NCI-H345 (cell line): ENCODE results near the gene HAAO.

Source experiments
- DNase-seq: peaks from one replicate; lab custom pipeline; 2025; lab: John Stamatoyannopoulos, UW

The HAAO gene

DNA sequence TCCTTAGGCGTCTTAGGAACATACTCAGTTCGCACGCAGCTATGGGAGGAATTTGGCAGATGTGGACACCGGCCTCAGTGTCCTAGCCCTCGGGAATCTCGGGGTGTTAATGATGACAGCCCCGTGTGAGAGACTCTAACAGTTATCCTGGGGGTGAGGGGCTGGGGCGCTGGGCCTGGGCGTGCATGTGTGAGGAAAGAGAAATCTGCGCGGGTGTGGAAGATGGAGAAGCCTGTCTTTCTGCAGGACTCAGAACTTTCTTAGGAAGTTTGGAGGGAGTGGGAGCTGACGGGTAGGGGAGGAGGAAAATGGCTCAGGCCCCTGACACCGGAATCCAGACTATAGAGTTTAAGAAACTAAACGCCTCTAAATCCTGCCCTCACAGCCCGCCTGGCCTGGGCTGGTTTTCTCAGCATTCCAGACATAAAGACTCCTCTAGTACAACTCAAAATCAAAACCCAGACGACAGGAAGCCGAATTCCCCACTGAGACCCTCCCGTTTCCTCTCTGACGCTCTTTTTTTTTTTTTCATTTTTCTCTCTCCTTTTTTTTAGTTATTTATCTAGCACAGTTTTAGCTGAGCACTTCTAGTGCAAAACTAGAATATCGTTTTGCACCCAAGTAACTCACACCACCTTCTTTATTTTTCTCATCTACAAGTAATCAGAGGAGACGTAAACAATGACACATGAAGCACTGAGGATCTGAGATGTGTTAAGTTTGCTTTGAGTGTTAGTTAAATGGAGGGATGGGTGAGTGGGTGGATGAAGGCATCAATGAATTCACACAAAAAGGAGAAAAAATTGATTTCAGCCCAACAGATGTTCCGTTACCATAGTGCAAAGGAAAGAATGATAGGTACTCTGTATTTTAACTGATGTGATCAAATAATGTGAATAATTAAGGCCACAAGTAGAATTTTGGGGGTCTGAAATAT is 1.2 kb upstream of the HAAO start:
- DNase-seq = no peak

DNA sequence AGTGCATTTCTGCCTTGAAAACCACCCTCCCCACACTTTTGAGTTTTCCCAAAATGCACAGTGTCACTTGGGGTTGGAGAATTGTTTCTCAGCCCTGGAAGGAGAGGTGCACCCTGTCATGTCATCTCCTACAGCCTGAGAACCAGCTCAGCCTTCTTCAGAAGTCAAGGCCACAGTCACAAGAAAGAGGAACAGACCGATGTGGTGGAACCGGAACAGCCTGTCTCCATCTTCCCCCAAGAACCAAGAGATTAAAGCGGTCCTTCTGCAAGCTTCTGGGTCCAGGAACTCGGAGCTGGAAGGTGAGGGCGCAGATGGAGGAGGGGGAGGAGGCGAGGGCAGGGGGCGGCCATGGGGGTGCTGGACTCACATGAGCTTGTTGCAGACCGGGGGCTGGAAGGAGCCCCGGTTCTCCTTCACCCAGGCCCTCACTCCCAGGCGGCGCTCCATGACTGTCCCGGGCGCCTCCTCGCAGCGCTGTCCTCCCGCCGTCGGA is 248 bp downstream of the HAAO start:
- no peak for DNase-seq

GRCh38 chr2:42791606-42792005 is 777 bp downstream of the HAAO start:
- DNase-seq = no peak

- no peak for DNase-seq
These were observed 2.6 kb downstream of the HAAO start for GRCh38 chr2:42789751-42790150.

DNA sequence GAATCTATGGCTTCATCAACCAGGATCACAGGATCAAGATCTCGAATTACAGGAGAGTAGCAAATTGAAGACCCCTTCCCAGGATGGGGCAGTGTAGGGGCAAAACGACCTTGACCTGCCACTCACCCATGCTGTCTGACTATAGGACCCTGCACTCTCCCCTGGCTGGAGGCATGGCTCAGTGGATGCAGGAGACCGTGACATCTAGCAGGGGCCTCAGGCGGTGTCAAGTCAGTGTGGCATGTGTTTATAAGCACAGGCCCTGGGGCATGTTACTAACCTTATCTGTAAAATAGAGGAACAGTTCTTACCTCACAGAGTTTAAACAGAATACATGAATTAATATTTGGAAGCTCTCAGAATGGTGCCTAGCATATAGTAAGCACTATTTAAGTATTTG is 3.5 kb downstream of the HAAO start:
- DNase-seq = no peak

DNA sequence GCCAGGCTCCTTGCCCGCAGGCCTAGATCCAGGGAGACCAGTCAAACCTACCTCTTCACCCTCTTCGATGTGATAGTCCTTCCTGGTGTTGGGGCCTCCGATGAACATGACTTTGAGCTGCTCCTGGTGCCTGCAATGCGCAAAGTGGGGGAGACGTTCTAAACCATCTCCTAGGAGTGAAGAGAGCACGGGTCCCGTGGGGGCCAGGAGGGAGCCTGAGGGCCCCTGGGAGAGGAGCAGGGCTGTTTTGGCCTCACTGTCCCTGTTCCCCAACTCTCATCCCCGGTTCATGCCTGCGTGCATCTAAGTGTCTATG is 3.9 kb downstream of the HAAO start:
- no peak for DNase-seq

- DNase-seq = no peak
These were observed 4.5 kb downstream of the HAAO start for GRCh38 chr2:42787788-42788477.

DNA sequence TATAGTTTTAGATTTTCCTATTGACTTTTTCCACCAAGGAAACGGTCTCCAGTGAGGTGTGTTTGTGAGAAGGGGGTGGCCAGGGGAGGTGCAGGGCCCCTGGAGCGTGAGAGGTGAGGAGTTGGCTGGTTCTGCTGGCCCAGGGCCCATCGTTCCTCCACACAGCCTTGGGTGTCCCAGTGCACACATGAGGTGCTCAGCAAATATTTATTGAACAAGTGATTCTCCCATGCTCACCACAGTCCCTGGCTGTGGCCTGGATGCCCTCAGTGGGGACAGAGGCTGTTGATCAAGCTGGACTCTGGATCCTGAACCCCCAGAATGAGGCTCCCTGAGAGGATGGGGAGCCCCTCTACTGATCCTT is 5.0 kb downstream of the HAAO start:
- no peak for DNase-seq

DNA sequence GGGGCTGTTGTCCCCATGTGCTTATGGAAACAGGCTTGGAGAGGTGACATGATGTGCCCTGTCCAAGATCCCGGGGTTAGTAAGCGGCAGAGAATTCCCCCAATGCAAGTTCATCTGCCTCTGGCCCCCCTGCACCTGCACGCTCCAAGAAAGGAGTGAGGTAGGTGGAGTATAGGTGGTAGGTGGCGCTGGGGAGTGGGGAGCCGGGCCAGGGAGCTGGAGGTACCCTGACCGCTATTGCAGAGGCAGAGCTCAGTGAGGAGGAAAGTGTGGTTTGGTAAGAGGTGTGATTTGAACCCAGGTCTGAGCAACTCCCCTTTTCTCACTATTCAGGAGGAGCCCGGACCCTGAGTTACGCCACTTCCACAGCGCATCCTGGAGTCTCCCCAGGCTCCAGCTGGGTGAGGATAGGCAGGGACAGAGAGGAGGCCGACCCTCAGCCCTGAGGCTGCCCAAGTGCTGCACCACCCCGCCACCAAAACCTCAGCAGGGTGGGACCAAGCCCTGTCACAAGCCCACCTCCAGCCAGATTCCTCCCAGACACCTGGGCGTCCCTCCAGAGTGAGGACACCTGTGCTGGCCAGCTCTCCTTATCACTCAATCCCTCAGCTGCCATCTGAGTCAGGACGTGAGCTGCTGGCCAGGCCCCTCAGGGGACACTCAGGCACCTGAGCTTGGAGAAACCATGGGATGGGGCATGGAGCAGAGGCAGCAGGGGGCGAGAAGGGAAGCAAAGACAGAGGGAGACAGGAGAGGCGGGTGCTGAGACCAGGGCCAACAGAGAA is 5.6 kb downstream of the HAAO start:
- DNase-seq = no peak

GRCh38 chr2:42784204-42784880 is 8.0 kb downstream of the HAAO start:
- no peak for DNase-seq

GRCh38 chr2:42783511-42783910 is 8.9 kb downstream of the HAAO start:
- DNase-seq = no peak

DNA sequence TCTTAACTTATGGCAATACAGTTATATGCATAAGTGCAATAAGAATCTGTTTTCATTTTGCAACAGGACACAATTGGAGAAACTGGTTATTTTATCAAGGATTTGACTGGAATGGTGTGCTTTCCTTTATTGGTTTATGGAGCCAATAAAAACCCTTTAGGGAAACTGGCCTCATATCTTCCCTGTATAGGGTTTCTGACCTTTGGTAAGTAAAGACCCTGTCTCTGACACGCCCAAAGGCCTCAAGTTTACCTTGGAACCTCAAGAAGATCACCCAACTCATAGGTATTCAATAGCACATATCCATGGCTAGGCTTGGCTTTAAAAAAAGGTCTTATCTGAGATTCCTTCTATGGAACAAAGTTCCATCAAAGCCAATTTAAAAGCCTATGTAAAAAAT is 11.2 kb downstream of the HAAO start:
- no peak for DNase-seq

GRCh38 chr2:42777883-42778805 is 14.2 kb downstream of the HAAO start:
- no peak for DNase-seq

DNA sequence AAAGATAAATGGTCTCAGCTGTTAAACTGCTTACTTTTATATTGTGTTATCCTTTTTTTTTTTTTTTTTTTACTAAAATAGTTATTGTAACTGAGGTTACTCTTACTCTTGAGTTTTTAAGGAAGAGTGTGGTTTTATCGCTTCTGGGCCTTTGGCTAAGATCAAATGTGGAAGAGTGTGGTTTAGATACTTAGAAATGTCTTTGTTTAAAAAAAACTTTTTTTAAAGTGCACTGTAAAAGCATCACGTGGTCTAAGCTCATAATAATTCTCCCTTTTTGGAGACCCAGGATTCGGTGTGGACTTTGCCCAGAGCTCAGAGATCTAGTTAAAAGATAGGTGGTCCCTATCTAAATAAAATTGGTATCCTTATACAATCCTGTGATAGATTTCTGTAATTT is 16.6 kb downstream of the HAAO start:
- DNase-seq = no peak

DNA sequence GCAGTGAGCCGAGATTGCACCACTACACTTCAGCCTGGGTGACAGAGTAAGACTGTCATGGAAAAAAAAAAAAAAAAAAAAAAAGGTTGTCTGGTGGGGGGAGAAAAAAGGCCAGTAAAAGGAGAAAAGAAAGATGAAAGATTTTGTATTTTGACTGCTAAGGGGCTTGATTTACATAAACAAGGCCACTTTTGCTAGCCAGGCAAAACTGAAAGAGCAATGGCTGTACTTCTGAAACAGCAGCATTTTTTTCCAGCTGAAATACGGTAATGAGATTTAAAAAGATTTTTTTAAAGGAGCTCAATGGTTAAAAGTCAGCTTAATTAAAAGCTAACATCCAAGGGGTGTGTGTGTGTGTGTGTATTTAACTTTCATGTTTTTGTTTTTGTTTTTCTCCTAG is 17.2 kb downstream of the HAAO start:
- no peak for DNase-seq

DNA sequence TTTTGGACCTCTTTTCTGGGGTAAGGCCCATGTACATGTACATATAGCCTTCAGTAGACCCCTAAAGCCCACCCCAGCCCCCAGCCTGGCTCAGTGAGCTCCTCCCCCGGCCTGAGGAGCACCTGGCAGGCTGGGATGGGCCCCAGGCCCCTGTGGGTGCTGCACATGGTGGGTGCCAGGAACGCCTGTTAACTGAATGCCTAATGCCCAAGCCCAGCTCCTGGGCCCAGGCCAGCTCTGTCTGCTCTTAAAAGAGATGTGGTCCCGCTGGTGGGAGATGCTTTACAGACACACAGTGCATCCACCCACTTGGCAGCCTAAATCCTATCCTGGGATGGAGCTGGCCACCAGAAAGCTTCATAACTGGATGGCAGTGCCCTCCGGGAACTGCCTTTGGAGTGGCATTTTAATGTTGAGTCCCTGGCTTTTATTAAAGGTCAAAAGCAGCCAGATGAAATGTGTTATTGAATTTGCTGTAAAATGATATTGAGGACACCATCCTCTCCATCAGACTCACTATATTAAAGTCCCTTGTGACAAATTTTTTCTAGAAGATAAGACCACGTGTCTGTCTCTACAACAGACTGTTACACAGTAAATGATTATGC is 20.7 kb downstream of the HAAO start:
- no peak for DNase-seq

- DNase-seq = no peak
These were observed 21.9 kb downstream of the HAAO start for GRCh38 chr2:42770288-42771131.

DNA sequence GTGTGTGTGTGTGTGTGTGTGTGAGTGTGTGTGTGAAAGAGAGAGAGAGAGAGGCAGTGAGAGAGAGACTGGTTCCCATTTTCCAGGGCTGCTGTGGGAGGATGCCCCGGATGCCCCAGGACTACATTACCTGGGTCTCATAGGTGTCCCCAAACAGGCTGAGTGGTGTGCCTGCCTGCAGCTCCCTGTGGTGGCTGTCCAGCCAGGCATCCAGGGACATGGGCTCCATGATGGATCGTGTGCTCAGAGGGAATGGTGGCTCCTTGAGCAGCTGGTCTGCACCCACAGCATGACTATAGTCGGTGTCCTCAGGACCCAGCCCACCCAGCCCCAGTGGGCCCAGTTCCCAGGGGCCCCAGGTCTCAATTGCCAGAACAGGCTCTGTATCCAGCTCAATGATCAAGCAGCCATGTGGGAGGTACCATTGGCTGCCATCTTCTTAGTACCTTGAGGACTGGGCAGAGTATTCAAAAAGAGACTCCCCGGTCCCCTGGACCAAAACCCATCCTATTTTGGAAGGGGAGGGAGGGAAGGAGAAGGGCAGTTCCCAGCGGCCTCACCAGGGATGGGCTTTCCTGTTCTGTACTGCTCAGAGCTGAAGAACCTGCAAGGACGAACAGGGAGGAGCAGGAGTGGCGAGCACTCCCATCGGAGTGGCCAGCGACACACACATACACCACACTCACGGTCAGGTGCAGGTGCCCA is 22.6 kb downstream of the HAAO start:
- no peak for DNase-seq

DNA sequence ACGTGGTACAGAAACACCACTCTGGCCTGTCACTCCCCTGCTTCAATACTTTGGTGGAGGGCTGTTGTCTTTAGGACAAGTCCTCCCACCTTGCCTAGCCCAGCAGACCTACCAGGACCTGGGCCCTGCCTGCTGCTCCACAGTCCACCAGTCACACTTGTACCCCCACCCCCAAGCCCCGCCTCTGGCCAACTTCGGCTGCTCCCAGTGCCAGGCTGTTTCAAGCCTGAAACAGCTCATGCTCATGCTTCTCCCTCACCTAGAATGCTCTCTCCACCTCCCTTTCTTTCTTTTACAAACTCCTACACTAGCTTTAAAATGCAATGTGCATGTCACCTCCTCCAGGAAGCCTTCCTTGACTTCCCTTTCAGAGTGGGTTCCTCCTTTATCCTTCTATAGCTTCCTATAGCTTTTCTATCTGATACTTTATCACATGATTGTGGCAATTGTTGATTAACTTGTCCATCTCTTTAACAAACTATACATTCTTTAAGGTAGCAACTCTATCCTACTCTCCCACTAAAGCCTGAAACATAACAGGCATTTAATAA is 23.6 kb downstream of the HAAO start:
- DNase-seq = no peak
